Measurements from ENCODE around the gene APBB2.

APBB2 gene

DNA sequence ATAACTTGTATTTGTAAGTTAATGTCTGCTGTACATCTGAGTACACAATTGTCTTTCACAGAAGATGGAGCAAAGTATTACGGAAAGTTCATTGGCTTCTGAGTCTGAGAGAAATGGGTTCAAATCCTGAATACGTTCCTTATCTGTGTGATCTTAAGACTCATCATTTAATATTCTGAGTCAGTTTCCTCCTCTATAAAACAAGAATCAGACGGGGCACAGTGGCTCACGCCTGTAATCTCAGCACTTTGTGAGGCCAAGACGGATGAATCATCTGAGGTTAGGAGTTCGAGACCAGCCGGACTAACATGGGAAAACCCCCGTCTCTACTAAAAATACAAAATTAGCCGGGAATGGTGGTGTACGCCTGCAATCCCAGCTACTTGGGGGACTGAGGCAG lies 57.8 kb downstream of the APBB2 start:
- peak overlapping the region; percentile 43 for H3K18ac ChIP-seq (ENCODE audit: low read length)
- H3K27ac ChIP-seq (ENCODE audit: low read depth, low read length), result no peak overlapping the region
- no peak overlapping the region for H3K4me3 ChIP-seq (ENCODE audit: low read depth, low read length)

DNA sequence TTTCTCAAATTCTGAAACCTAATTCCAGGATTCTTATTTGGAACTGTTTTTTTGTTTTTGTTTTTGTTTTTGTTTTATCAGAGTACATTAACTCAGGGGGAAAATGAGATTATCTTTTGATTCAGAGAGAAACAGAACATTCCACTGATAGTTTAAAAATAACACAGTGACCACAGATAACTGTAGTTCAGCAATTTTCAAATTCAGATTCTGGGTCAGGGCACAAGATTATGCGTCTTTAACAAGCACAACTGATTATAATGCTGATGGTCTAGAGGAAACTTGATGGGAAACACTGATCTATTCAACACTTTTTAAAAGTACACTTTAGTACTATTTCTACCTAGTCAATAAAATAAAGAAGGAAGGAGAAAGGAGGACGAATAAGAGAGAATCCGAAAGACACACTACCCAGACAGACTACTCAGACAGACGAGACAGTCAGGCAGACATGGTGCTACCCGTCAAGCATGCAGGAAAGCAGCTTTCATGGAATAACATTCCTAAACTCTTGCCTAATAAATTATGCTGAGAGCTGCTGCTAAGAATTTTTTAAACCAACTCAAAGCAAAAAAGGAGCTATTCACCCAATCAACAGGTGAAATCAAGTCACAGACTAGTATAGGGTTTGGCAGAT lies 59.0 kb downstream of the APBB2 start:
- H3K9ac ChIP-seq (ENCODE audit: low read length), result no peak overlapping the region
- no peak overlapping the region for H2BK12ac ChIP-seq (ENCODE audit: low read length)
- H3K4me1 ChIP-seq (ENCODE audit: control insufficient read depth in 1 of 2, insufficient read depth in 2 of 2, low read length in 2 of 2), result peaks cover 5 to 16% of the 10 kb centered on the region in 2 experiments
- H2BK5ac ChIP-seq (ENCODE audit: low read depth, low read length, poor library complexity), result no peak overlapping the region
- H3K79me1 ChIP-seq (ENCODE audit: low read length), result peaks cover 28% of the 10 kb centered on the region
- no peak overlapping the region for H2BK120ac ChIP-seq (ENCODE audit: insufficient read depth, low read length, poor library complexity)
- no peak overlapping the region for H4K8ac ChIP-seq (ENCODE audit: low read depth, low read length)
- no peak overlapping the region for H3K23ac ChIP-seq (ENCODE audit: low read length)
- H3K4me2 ChIP-seq (ENCODE audit: low read length), result no peak overlapping the region
- peak; percentile 58 to 85 for DNase-seq
- no peak overlapping the region for H3K4me3 ChIP-seq (ENCODE audit: low read depth, low read length)
- no peaks in the 10 kb centered on the region for H3K27me3 ChIP-seq (ENCODE audit: insufficient read depth, low read length)
- no CpG with 5 or more reads among the region's 5 CpGs for WGBS (ENCODE audit: extremely low coverage, insufficient coverage, insufficient read length)
- no peak overlapping the region for H4K91ac ChIP-seq (ENCODE audit: low read depth, low read length)
- H3K14ac ChIP-seq (ENCODE audit: low read length), result no peak overlapping the region
- no peaks in the 10 kb centered on the region for H3K9me3 ChIP-seq (ENCODE audit: insufficient read depth, low read depth, low read length)
- H3K18ac ChIP-seq (ENCODE audit: low read length), result no peak overlapping the region
- no peak overlapping the region for H4K12ac ChIP-seq (ENCODE audit: low read depth, low read length)
- peaks cover 8% of the 10 kb centered on the region for H3K79me2 ChIP-seq (ENCODE audit: control insufficient read depth, insufficient read depth, low read length, poor library complexity)
- peaks cover 0 to 3% of the 10 kb centered on the region in 2 experiments for H3K36me3 ChIP-seq (ENCODE audit: control insufficient read depth in 1 of 2, insufficient read depth in 2 of 2, low read length in 2 of 2)
- no peak overlapping the region for H3K4ac ChIP-seq (ENCODE audit: low read depth, low read length)
- no peak overlapping the region for H2AK5ac ChIP-seq (ENCODE audit: low read length)
- no peak overlapping the region for H2AFZ ChIP-seq (ENCODE audit: insufficient read depth, low read length, poor library complexity)
- H3K27ac ChIP-seq (ENCODE audit: low read depth, low read length), result peak overlapping the region; percentile 89

More for the DNA sequence above, 57.8 kb downstream of the APBB2 start:
- Histone ChIP-seq H2BK120ac (ENCODE audit: insufficient read depth, low read length, poor library complexity) (peak overlapping the region; percentile 59), H3K9ac (ENCODE audit: low read length) (no peak overlapping the region), H2AK5ac (ENCODE audit: low read length) (no peak overlapping the region), H2BK5ac (ENCODE audit: low read depth, low read length, poor library complexity) (no peak overlapping the region), H2AFZ (ENCODE audit: insufficient read depth, low read length, poor library complexity) (no peak overlapping the region), H3K36me3 (ENCODE audit: control insufficient read depth in 1 of 2, insufficient read depth in 2 of 2, low read length in 2 of 2) (peaks cover 0 to 3% of the 10 kb centered on the region in 2 experiments), H3K79me1 (ENCODE audit: low read length) (peaks cover 34% of the 10 kb centered on the region), H3K4me2 (ENCODE audit: low read length) (no peak overlapping the region), H2BK12ac (ENCODE audit: low read length) (peak overlapping the region; percentile 70), H4K8ac (ENCODE audit: low read depth, low read length) (no peak overlapping the region), H3K79me2 (ENCODE audit: control insufficient read depth, insufficient read depth, low read length, poor library complexity) (peaks cover 8% of the 10 kb centered on the region), H3K4me1 (ENCODE audit: control insufficient read depth in 1 of 2, insufficient read depth in 2 of 2, low read length in 2 of 2) (peaks cover 8 to 22% of the 10 kb centered on the region in 2 experiments), H4K91ac (ENCODE audit: low read depth, low read length) (peak overlapping the region; percentile 39), H3K14ac (ENCODE audit: low read length) (peak overlapping the region; percentile 59), H3K23ac (ENCODE audit: low read length) (no peak overlapping the region), H3K9me3 (ENCODE audit: insufficient read depth, low read depth, low read length) (no peaks in the 10 kb centered on the region), H3K4ac (ENCODE audit: low read depth, low read length) (no peak overlapping the region), H4K12ac (ENCODE audit: low read depth, low read length) (no peak overlapping the region), H3K27me3 (ENCODE audit: insufficient read depth, low read length) (no peaks in the 10 kb centered on the region)
- no CpG with 5 or more reads among the region's 10 CpGs for WGBS (ENCODE audit: extremely low coverage, insufficient coverage, insufficient read length)
- no peak for DNase-seq

GRCh38 chr4:41154814-41155177 lies 59.5 kb downstream of the APBB2 start:
- peak overlapping the region; percentile 96 for H2AFZ ChIP-seq (ENCODE audit: insufficient read depth, low read length, poor library complexity)
- peak overlapping the region; percentile 88 for H3K27ac ChIP-seq (ENCODE audit: low read depth, low read length)
- H3K23ac ChIP-seq (ENCODE audit: low read length), result no peak overlapping the region
- no peaks in the 10 kb centered on the region for H3K9me3 ChIP-seq (ENCODE audit: insufficient read depth, low read depth, low read length)
- DNase-seq, result no peak
- peak overlapping the region; percentile 100 for H2BK120ac ChIP-seq (ENCODE audit: insufficient read depth, low read length, poor library complexity)
- peak overlapping the region; percentile 93 for H4K8ac ChIP-seq (ENCODE audit: low read depth, low read length)
- H3K79me2 ChIP-seq (ENCODE audit: control insufficient read depth, insufficient read depth, low read length, poor library complexity), result peaks cover 8% of the 10 kb centered on the region
- H4K91ac ChIP-seq (ENCODE audit: low read depth, low read length), result peak overlapping the region; percentile 100
- H3K27me3 ChIP-seq (ENCODE audit: insufficient read depth, low read length), result no peaks in the 10 kb centered on the region
- peaks cover 0 to 3% of the 10 kb centered on the region in 2 experiments for H3K36me3 ChIP-seq (ENCODE audit: control insufficient read depth in 1 of 2, insufficient read depth in 2 of 2, low read length in 2 of 2)
- H3K79me1 ChIP-seq (ENCODE audit: low read length), result peaks cover 27% of the 10 kb centered on the region
- peak overlapping the region; percentile 100 for H3K4ac ChIP-seq (ENCODE audit: low read depth, low read length)
- no peak overlapping the region for H3K4me3 ChIP-seq (ENCODE audit: low read depth, low read length)
- H2AK5ac ChIP-seq (ENCODE audit: low read length), result peak overlapping the region; percentile 100
- H2BK5ac ChIP-seq (ENCODE audit: low read depth, low read length, poor library complexity), result peak overlapping the region; percentile 99
- no peak overlapping the region for H3K9ac ChIP-seq (ENCODE audit: low read length)
- peaks cover 4 to 16% of the 10 kb centered on the region in 2 experiments for H3K4me1 ChIP-seq (ENCODE audit: control insufficient read depth in 1 of 2, insufficient read depth in 2 of 2, low read length in 2 of 2)
- no peak overlapping the region for H3K4me2 ChIP-seq (ENCODE audit: low read length)
- H3K18ac ChIP-seq (ENCODE audit: low read length), result peak overlapping the region; percentile 99
- peak overlapping the region; percentile 83 for H4K12ac ChIP-seq (ENCODE audit: low read depth, low read length)
- no CpG with 5 or more reads among the region's 5 CpGs for WGBS (ENCODE audit: extremely low coverage, insufficient coverage, insufficient read length)
- peak overlapping the region; percentile 100 for H2BK12ac ChIP-seq (ENCODE audit: low read length)
- peak overlapping the region; percentile 90 for H3K14ac ChIP-seq (ENCODE audit: low read length)

- no peak overlapping the region for H3K9ac ChIP-seq (ENCODE audit: low read length)
- H2BK12ac ChIP-seq (ENCODE audit: low read length), result no peak overlapping the region
- H3K4me3 ChIP-seq (ENCODE audit: low read depth, low read length), result no peak overlapping the region
- H3K9me3 ChIP-seq (ENCODE audit: insufficient read depth, low read depth, low read length), result no peaks in the 10 kb centered on the region
- no peak overlapping the region for H3K18ac ChIP-seq (ENCODE audit: low read length)
- WGBS (ENCODE audit: extremely low coverage, insufficient coverage, insufficient read length), result no CpG with 5 or more reads among the region's 6 CpGs
- peak overlapping the region; percentile 88 for H3K27ac ChIP-seq (ENCODE audit: low read depth, low read length)
- no peak overlapping the region for H3K4me2 ChIP-seq (ENCODE audit: low read length)
- no peak overlapping the region for H3K23ac ChIP-seq (ENCODE audit: low read length)
- no peak overlapping the region for H4K8ac ChIP-seq (ENCODE audit: low read depth, low read length)
- H2AK5ac ChIP-seq (ENCODE audit: low read length), result no peak overlapping the region
- H3K4ac ChIP-seq (ENCODE audit: low read depth, low read length), result no peak overlapping the region
- H3K27me3 ChIP-seq (ENCODE audit: insufficient read depth, low read length), result no peaks in the 10 kb centered on the region
- peaks cover 27% of the 10 kb centered on the region for H3K79me1 ChIP-seq (ENCODE audit: low read length)
- H3K4me1 ChIP-seq (ENCODE audit: control insufficient read depth in 1 of 2, insufficient read depth in 2 of 2, low read length in 2 of 2), result peaks cover 4 to 16% of the 10 kb centered on the region in 2 experiments
- peak overlapping the region; percentile 100 for H4K91ac ChIP-seq (ENCODE audit: low read depth, low read length)
- H3K14ac ChIP-seq (ENCODE audit: low read length), result no peak overlapping the region
- no peak overlapping the region for H2AFZ ChIP-seq (ENCODE audit: insufficient read depth, low read length, poor library complexity)
- H2BK5ac ChIP-seq (ENCODE audit: low read depth, low read length, poor library complexity), result no peak overlapping the region
- peaks cover 8% of the 10 kb centered on the region for H3K79me2 ChIP-seq (ENCODE audit: control insufficient read depth, insufficient read depth, low read length, poor library complexity)
- DNase-seq, result no peak
- peaks cover 0 to 3% of the 10 kb centered on the region in 2 experiments for H3K36me3 ChIP-seq (ENCODE audit: control insufficient read depth in 1 of 2, insufficient read depth in 2 of 2, low read length in 2 of 2)
- H2BK120ac ChIP-seq (ENCODE audit: insufficient read depth, low read length, poor library complexity), result no peak overlapping the region
- H4K12ac ChIP-seq (ENCODE audit: low read depth, low read length), result no peak overlapping the region
Measured at GRCh38 chr4:41154010-41154813, 60.1 kb downstream of the APBB2 start.
